T-helper 1 cell treated with Interleukin-12 subunit alpha and Interleukin-12 subunit beta and Interleukin-4 antibody, amounts not matched to agents 30 μg/mL and 1 μg/mL, for 36 hours (primary cell): ENCODE data around the gene EBP.

ENCODE experiments used
- H3K27ac Mint-ChIP-seq: one replicate; pipeline ENCODE4 v1.8.0; 2021; ENCODE audit warnings: mild to moderate bottlenecking, mixed read lengths
- H3K27me3 Mint-ChIP-seq: one replicate; pipeline ENCODE4 v1.8.0; 2021; ENCODE audit warnings: low read depth, mixed read lengths
- H3K36me3 Mint-ChIP-seq: one replicate; pipeline ENCODE4 v1.8.0; 2021; ENCODE audit warnings: low read depth, mixed read lengths
- H3K4me1 Mint-ChIP-seq: one replicate; pipeline ENCODE4 v1.8.0; 2021; ENCODE audit warnings: low read depth, mixed read lengths
- H3K4me3 Mint-ChIP-seq: one replicate; pipeline ENCODE4 v1.8.0; 2021; ENCODE audit warnings: mild to moderate bottlenecking, moderate library complexity, mixed read lengths
- H3K9me3 Mint-ChIP-seq: one replicate; pipeline ENCODE4 v1.8.0; 2021; ENCODE audit warnings: mixed read lengths

The EBP gene

DNA sequence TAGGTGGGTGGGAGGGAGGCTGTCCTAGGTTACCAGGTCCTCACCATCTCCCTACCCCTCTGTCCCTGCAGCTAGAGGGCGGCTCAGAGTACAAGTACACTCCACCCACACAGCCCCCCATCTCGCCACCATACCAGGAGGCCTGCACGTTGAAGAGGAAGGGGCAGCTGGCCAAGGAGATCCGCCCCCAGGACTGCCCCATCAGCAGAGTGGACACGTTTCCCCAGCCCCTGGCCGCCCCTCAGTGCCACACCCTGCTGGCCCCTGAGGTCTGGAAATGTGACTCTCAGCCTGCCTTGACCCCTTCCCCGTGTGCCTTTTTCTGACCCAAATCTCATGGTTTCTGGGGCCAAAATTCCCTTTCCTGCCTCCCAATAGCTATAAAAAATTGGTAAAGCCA, 39.1 kb upstream of the EBP start:
- H3K36me3 Mint-ChIP-seq: peaks cover 19% of the 10 kb centered on the region
- peaks cover 12% of the 10 kb centered on the region for H3K4me1 Mint-ChIP-seq
- no peaks in the 10 kb centered on the region for H3K27me3 Mint-ChIP-seq
- no peaks in the 10 kb centered on the region for H3K9me3 Mint-ChIP-seq
- H3K27ac Mint-ChIP-seq: no peak overlapping the region
- H3K4me3 Mint-ChIP-seq: no peak overlapping the region

GRCh38 chrX:48487362-48487798, 34.2 kb upstream of the EBP start:
- no peak overlapping the region for H3K27ac Mint-ChIP-seq
- H3K27me3 Mint-ChIP-seq: no peaks in the 10 kb centered on the region
- no peak overlapping the region for H3K4me3 Mint-ChIP-seq
- H3K4me1 Mint-ChIP-seq: no peaks in the 10 kb centered on the region
- H3K36me3 Mint-ChIP-seq: peaks cover 3% of the 10 kb centered on the region
- H3K9me3 Mint-ChIP-seq: no peaks in the 10 kb centered on the region

GRCh38 chrX:48488034-48488433, 33.6 kb upstream of the EBP start:
- H3K4me3 Mint-ChIP-seq: no peak overlapping the region
- no peaks in the 10 kb centered on the region for H3K27me3 Mint-ChIP-seq
- H3K36me3 Mint-ChIP-seq: peaks cover 3% of the 10 kb centered on the region
- H3K27ac Mint-ChIP-seq: no peak overlapping the region
- no peaks in the 10 kb centered on the region for H3K4me1 Mint-ChIP-seq
- no peaks in the 10 kb centered on the region for H3K9me3 Mint-ChIP-seq

DNA sequence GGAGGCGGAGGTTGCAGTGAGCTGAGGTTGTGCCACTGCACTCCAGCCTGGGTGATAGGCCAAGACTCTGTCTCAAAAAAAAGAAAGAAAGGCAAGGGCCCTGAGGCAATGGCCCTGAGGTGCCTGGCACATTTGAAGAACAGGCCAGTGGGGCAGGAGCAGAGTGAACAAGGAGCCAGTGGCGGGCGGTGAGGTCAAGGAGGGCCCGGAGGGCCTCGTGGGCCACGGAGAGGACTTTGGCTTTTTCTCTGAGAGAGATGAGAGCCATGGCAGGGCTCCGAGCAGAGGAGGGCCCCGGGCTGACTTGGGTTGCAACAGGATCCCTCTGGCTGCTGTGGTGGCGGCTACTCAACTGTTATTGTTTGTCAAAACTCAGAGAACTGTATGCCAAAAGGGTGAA, 32.3 kb upstream of the EBP start:
- Mint-ChIP-seq H3K27ac (no peak overlapping the region), H3K36me3 (peaks cover 3% of the 10 kb centered on the region), H3K4me3 (no peak overlapping the region), H3K4me1 (no peaks in the 10 kb centered on the region), H3K9me3 (no peaks in the 10 kb centered on the region), H3K27me3 (no peaks in the 10 kb centered on the region)

- no peaks in the 10 kb centered on the region for H3K9me3 Mint-ChIP-seq
- H3K27ac Mint-ChIP-seq: no peak overlapping the region
- H3K36me3 Mint-ChIP-seq: peaks cover 3% of the 10 kb centered on the region
Observed at GRCh38 chrX:48489892-48490291, 31.7 kb upstream of the EBP start.

DNA sequence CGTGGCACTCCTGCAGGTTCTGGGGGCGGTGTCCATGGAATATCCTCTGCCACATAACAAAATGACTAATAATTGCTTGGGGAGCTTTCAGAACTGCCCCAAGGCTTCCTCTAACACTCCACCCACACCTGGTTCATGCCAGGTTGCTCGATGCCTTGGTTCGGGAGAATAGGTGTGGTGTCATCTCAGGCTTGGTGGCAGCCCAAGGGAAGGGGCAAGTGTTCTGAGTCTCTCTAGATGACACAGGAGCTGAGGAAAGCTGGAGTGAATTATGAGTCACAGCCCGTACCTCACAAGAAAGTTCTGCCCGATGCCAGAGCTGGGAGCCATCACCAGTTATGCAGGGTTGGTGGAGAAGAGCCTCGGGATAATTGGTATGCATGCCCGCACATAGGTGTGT, 30.9 kb upstream of the EBP start:
- Mint-ChIP-seq H3K27me3 (no peaks in the 10 kb centered on the region), H3K4me3 (no peak overlapping the region), H3K27ac (no peak overlapping the region), H3K36me3 (peaks cover 3% of the 10 kb centered on the region), H3K9me3 (no peaks in the 10 kb centered on the region), H3K4me1 (no peaks in the 10 kb centered on the region)

More at GRCh38 chrX:48489892-48490291, 31.7 kb upstream of the EBP start:
- Mint-ChIP-seq H3K4me1 (no peaks in the 10 kb centered on the region), H3K27me3 (no peaks in the 10 kb centered on the region), H3K4me3 (no peak overlapping the region)

DNA sequence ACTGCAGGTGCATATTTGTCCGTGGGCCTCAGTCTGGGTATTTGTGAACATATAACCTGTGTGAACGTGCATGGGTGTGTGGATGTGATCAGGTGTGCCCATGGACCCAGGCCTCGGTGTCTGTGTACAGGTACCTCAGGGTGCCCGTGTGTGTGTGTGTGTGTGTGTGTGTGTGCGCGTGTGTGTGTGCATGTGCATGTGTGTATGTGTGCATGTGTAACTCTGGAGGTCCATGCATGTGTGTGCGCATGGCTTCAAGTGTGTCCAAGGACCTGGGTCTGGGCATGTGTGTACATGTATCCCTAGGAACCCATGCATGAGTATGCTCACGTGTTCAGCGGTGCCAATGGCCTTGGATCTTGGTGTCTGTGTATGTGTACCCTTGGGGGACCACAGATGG, 29.8 kb upstream of the EBP start:
- H3K27ac Mint-ChIP-seq: no peak overlapping the region
- peaks cover 3% of the 10 kb centered on the region for H3K36me3 Mint-ChIP-seq
- no peaks in the 10 kb centered on the region for H3K9me3 Mint-ChIP-seq
- H3K4me1 Mint-ChIP-seq: no peaks in the 10 kb centered on the region
- H3K4me3 Mint-ChIP-seq: no peak overlapping the region
- H3K27me3 Mint-ChIP-seq: no peaks in the 10 kb centered on the region

DNA sequence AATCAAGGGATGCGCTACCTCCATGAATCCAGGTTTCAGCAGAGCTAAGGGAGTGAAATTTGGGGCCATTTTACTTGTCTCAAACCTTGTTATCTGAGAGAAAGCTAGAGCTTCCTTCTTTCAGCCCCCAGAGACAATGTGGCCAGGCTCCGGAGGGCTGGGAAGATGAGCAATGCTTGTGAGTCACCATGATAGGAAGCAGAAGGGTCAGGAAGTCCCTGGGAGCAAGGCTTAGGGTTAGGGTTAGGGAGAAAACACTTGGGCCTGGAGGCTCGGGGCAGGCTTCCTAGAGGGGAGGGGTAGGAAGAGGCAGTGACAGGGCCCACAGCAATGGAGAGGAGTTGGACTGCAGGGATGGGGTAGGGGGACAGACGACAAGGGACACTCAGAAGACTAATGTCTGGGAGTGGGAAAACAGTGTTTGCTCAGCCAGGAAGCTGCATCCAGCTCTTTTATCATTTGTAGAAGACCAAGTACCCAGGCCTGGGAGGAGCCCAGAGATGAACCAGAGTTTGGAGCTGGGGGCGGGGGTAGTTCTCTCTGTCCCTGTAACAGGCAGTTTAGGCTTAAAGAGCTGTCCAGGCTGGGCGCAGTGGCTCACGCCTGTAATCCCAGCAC, 29.2 kb upstream of the EBP start:
- Mint-ChIP-seq H3K36me3 (no peaks in the 10 kb centered on the region), H3K4me3 (no peak overlapping the region), H3K27me3 (no peaks in the 10 kb centered on the region), H3K4me1 (no peaks in the 10 kb centered on the region), H3K27ac (no peak overlapping the region), H3K9me3 (no peaks in the 10 kb centered on the region)

GRCh38 chrX:48493890-48494364, 27.7 kb upstream of the EBP start:
- Mint-ChIP-seq H3K4me3 (no peak overlapping the region), H3K4me1 (peaks cover 4% of the 10 kb centered on the region), H3K9me3 (no peaks in the 10 kb centered on the region), H3K27ac (no peak overlapping the region), H3K27me3 (no peaks in the 10 kb centered on the region), H3K36me3 (no peaks in the 10 kb centered on the region)

DNA sequence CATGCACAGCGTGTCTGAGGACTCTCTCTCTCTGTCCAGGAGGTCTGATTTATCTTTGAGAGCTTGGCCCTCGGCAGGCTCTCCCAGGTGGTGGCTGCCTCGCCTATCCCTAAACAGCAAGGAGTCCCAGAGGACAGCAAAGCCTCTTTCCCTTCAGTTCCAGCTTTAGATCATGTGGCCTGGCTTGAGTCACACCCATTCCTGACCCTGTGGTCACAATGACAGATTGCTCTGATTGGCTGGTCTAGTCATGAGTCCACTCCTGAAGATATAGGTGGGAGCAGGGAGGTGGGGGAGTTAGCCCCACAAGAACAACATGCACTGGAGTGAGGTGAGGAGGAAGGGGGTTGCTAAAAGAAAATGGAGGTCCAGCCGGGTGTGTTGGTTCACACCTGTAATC, 24.9 kb upstream of the EBP start:
- Mint-ChIP-seq H3K27me3 (no peaks in the 10 kb centered on the region), H3K4me1 (peaks cover 4% of the 10 kb centered on the region), H3K9me3 (no peaks in the 10 kb centered on the region), H3K4me3 (no peak overlapping the region), H3K27ac (no peak overlapping the region), H3K36me3 (no peaks in the 10 kb centered on the region)

DNA sequence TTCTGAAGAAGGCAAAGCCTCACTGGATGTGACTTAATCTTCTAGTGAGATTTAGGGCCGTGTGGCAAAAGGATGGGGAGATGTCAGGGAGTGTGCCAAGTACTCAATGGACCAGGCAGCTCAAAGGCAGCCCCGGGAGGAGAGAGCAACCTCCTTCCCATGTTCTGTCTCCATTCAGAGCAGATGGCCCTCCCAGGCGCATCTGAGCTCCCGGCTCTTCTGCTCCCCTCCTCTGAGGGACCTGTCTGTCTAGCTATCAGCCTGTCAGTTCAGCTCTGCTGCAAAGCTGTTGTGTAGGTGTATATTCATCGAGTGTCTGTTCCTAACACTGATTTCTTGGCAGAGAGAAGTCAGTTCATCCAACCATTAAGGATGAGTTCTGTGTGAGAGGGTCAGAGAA, 23.7 kb upstream of the EBP start:
- H3K27me3 Mint-ChIP-seq: no peaks in the 10 kb centered on the region
- H3K27ac Mint-ChIP-seq: no peak overlapping the region
- no peak overlapping the region for H3K4me3 Mint-ChIP-seq
- H3K4me1 Mint-ChIP-seq: peaks cover 4% of the 10 kb centered on the region
- no peaks in the 10 kb centered on the region for H3K9me3 Mint-ChIP-seq
- no peaks in the 10 kb centered on the region for H3K36me3 Mint-ChIP-seq

DNA sequence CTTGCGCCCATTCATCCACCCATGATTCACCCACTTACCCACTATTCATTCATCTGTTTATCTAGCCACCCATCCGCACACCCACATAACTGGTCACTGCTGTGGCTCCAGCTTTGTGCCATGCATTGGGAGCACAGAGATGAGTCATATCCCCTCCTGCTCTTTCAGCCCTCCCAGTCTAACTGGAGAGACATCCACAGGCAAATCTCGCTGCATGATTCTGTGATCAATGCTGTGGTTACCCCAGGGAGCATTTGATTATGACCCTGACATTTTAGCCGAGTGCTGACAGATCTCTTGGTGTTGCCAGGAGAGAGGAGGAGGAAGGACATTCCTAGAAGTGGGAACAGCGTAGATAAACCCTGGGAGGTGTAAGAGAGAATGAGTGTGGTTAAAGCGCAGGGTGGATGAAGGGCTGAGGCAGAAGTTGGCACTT, 23.2 kb upstream of the EBP start:
- Mint-ChIP-seq H3K27ac (no peak overlapping the region), H3K4me3 (no peak overlapping the region)

DNA sequence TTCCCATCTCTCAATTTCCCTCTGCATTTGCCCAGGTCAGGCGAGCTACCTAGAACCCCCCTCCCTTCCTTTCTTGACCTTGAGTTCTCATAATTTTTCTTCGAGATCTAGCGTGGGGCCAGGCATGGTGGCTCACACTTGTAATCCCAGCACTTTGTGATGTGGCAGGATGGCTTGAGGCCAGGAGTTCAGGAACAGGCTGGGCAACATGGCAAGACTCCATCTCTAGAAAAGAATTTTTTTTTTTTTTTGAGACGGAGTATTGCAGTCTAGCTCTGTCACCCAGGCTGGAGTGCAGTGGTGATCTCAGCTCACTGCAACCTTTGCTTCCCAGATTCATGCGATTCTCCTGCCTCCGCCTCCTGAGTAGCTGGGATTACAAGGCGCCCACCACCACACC, 17.3 kb upstream of the EBP start:
- Mint-ChIP-seq H3K36me3 (no peaks in the 10 kb centered on the region), H3K4me3 (no peak overlapping the region), H3K27ac (no peak overlapping the region), H3K9me3 (no peaks in the 10 kb centered on the region), H3K27me3 (no peaks in the 10 kb centered on the region), H3K4me1 (peaks cover 3% of the 10 kb centered on the region)

More for the DNA sequence above, 23.2 kb upstream of the EBP start:
- Mint-ChIP-seq H3K36me3 (no peaks in the 10 kb centered on the region), H3K4me1 (peaks cover 4% of the 10 kb centered on the region), H3K27me3 (no peaks in the 10 kb centered on the region), H3K9me3 (no peaks in the 10 kb centered on the region)

GRCh38 chrX:48505481-48505880, 16.1 kb upstream of the EBP start:
- Mint-ChIP-seq H3K27ac (no peak overlapping the region), H3K36me3 (peaks cover 3% of the 10 kb centered on the region), H3K27me3 (no peaks in the 10 kb centered on the region), H3K4me1 (peaks cover 14% of the 10 kb centered on the region), H3K4me3 (no peak overlapping the region), H3K9me3 (no peaks in the 10 kb centered on the region)

- Mint-ChIP-seq H3K27me3 (no peaks in the 10 kb centered on the region), H3K9me3 (no peaks in the 10 kb centered on the region), H3K36me3 (peaks cover 6% of the 10 kb centered on the region), H3K4me3 (peak overlapping the region; percentile 25), H3K27ac (no peak overlapping the region), H3K4me1 (peaks cover 24% of the 10 kb centered on the region)
Observed at GRCh38 chrX:48507246-48507645, 14.4 kb upstream of the EBP start.
